ENCODE results near the gene GFOD1. TPM values are rescaled to one million over a fixed set of nuclear protein-coding genes. Genes with fewer than 3 reads are reported as not detected.
A peak's percentile ranks its signal among the peaks of the same experiment; 100 is the strongest.

The GFOD1 gene
- total and polyA plus RNA-seq, 2 experiments from 2014 or later, result 16.2 to 30.5 TPM

GRCh38 chr6:13427316-13427715, 60.1 kb downstream of the GFOD1 start:
- Histone ChIP-seq H3K4me1 (ENCODE audit: low read depth) (peaks cover 64% of the 10 kb centered on the region), H3K9me3 (ENCODE audit: low read depth) (no peaks in the 10 kb centered on the region), H3K4me3 (no peak overlapping the region)

GRCh38 chr6:13425943-13426931, 61.2 kb downstream of the GFOD1 start:
- Histone ChIP-seq H3K27ac (peak overlapping the region; percentile 91), H3K4me3 (no peak overlapping the region), H3K27me3 (no peaks in the 10 kb centered on the region), H3K4me1 (ENCODE audit: low read depth) (peaks cover 75% of the 10 kb centered on the region), H3K36me3 (no peaks in the 10 kb centered on the region), H3K9me3 (ENCODE audit: low read depth) (no peaks in the 10 kb centered on the region)
- peak; percentile 11 to 71 for DNase-seq (ENCODE audit: low read depth in 1 of 2, low spot score in 1 of 2)
- TF ChIP-seq, protein P1, sequence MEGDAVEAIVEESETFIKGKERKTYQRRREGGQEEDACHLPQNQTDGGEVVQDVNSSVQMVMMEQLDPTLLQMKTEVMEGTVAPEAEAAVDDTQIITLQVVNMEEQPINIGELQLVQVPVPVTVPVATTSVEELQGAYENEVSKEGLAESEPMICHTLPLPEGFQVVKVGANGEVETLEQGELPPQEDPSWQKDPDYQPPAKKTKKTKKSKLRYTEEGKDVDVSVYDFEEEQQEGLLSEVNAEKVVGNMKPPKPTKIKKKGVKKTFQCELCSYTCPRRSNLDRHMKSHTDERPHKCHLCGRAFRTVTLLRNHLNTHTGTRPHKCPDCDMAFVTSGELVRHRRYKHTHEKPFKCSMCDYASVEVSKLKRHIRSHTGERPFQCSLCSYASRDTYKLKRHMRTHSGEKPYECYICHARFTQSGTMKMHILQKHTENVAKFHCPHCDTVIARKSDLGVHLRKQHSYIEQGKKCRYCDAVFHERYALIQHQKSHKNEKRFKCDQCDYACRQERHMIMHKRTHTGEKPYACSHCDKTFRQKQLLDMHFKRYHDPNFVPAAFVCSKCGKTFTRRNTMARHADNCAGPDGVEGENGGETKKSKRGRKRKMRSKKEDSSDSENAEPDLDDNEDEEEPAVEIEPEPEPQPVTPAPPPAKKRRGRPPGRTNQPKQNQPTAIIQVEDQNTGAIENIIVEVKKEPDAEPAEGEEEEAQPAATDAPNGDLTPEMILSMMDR (IDR thresholded peaks at IDR 0.05; ENCODE audit: low read depth, low read length), result no peak

More at GRCh38 chr6:13427316-13427715, 60.1 kb downstream of the GFOD1 start:
- DNase-seq (ENCODE audit: low read depth in 1 of 2, low spot score in 1 of 2), result no peak
- Histone ChIP-seq H3K27me3 (no peaks in the 10 kb centered on the region), H3K36me3 (no peaks in the 10 kb centered on the region), H3K27ac (peak overlapping the region; percentile 88)
- TF ChIP-seq, protein P1 (IDR thresholded peaks at IDR 0.05; ENCODE audit: low read depth, low read length), result no peak

DNA sequence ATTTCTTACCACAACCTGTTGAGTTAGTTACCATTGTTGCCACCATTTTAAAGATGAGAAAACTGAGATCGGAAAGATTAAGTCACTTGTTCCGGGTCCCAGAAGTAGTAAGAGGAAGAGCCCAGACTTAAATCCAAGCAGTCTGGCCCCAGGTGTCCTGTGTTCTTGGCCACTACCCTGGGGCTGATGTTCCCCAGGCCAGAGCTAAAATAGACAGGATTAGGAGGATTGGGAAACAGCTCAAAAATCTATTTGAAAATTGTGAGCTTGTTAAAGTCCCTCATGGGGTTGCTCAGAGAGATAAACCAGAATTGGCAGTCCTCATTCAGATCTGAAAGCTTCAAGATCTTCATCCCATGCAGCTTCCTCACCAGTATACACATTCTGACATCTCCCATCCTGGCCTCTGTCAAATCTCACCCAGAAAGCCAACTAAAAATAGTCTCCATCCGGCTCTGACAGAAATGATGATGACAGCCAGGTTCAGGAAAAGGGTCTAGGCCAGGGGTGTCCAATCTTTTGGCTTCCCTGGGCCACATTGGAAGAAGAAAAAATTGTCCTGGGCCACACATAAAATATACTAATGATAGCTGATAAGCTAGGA, 62.0 kb downstream of the GFOD1 start:
- H3K27ac ChIP-seq, result peak overlapping the region; percentile 91
- H3K9me3 ChIP-seq (ENCODE audit: low read depth), result no peaks in the 10 kb centered on the region
- DNase-seq (ENCODE audit: low read depth in 1 of 2, low spot score in 1 of 2), result peak in 1 of 2 donors; percentile 67
- H3K4me1 ChIP-seq (ENCODE audit: low read depth), result peaks cover 84% of the 10 kb centered on the region
- TF ChIP-seq, protein P1 (IDR thresholded peaks at IDR 0.05; ENCODE audit: low read depth, low read length), result no peak
- no peaks in the 10 kb centered on the region for H3K27me3 ChIP-seq
- no peak overlapping the region for H3K4me3 ChIP-seq
- no peaks in the 10 kb centered on the region for H3K36me3 ChIP-seq

GRCh38 chr6:13423252-13423651, 64.1 kb downstream of the GFOD1 start:
- Histone ChIP-seq H3K4me1 (ENCODE audit: low read depth) (peaks cover 78% of the 10 kb centered on the region), H3K27me3 (no peaks in the 10 kb centered on the region), H3K36me3 (no peaks in the 10 kb centered on the region), H3K4me3 (no peak overlapping the region), H3K27ac (peak overlapping the region; percentile 53), H3K9me3 (ENCODE audit: low read depth) (no peaks in the 10 kb centered on the region)
- no peak for DNase-seq (ENCODE audit: low read depth in 1 of 2, low spot score in 1 of 2)
- TF ChIP-seq, protein P1 (IDR thresholded peaks at IDR 0.05; ENCODE audit: low read depth, low read length), result no peak

- Histone ChIP-seq H3K9me3 (ENCODE audit: low read depth) (no peaks in the 10 kb centered on the region), H3K4me1 (ENCODE audit: low read depth) (peaks cover 73% of the 10 kb centered on the region), H3K27ac (peak overlapping the region; percentile 53), H3K4me3 (no peak overlapping the region), H3K36me3 (no peaks in the 10 kb centered on the region), H3K27me3 (no peaks in the 10 kb centered on the region)
- TF ChIP-seq, protein P1 (IDR thresholded peaks at IDR 0.05; ENCODE audit: low read depth, low read length), result no peak
- peak; percentile 23 to 43 for DNase-seq (ENCODE audit: low read depth in 1 of 2, low spot score in 1 of 2)
These were observed 64.6 kb downstream of the GFOD1 start for GRCh38 chr6:13422681-13423221.
